ENCODE data around the gene TTC7B.
"Not testable (repeated sequence)": the region's sequence is repeated elsewhere in the genome, so short reads cannot be mapped to it uniquely, and the experiment has no call there.

The TTC7B gene

DNA sequence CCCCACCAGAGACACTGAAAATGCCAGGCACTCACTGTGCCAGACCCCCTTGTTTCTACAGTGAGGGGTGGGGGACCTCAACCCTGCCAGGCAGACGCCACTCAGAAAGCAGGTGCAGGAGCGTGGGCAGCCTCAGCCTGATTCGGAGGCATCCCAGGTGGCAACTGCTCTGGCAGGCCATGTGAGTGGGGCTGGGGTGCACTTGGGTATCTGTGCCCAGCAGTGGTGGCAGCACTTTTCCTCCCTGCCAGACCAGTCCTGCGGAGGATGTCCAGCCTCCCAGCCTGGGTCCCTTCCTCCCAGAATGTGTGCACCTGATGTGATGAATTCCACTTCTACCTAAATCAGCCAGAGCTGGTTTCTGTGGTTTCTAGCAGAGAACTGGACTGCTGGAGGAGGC is 13.4 kb upstream of the TTC7B start:
- Histone ChIP-seq H3K36me3 (ENCODE audit: insufficient read depth, insufficient read length, low read length) (no peaks in the 10 kb centered on the region), H3K9me3 (ENCODE audit: insufficient read depth, low read length) (no peaks in the 10 kb centered on the region), H3K27me3 (ENCODE audit: insufficient read depth, insufficient read length) (peaks cover 18% of the 10 kb centered on the region), H3K9ac (ENCODE audit: insufficient read length, low read depth) (no peak overlapping the region), H3K4me1 (ENCODE audit: insufficient read depth, insufficient read length) (no peaks in the 10 kb centered on the region), H3K4me3 (ENCODE audit: insufficient read length, low read depth) (no peak overlapping the region)
- TF ChIP-seq YY1 (IDR thresholded peaks at IDR 0.05; ENCODE audit: insufficient read depth, insufficient read length) (no peak), ZNF274 (IDR thresholded peaks at IDR 0.05; ENCODE audit: low read depth, low read length) (no peak), SUZ12 (IDR thresholded peaks at IDR 0.05; ENCODE audit: extremely low read depth, insufficient read depth, insufficient read length) (no peak)
- no peak for DNase-seq (ENCODE audit: low read depth, low spot score)

DNA sequence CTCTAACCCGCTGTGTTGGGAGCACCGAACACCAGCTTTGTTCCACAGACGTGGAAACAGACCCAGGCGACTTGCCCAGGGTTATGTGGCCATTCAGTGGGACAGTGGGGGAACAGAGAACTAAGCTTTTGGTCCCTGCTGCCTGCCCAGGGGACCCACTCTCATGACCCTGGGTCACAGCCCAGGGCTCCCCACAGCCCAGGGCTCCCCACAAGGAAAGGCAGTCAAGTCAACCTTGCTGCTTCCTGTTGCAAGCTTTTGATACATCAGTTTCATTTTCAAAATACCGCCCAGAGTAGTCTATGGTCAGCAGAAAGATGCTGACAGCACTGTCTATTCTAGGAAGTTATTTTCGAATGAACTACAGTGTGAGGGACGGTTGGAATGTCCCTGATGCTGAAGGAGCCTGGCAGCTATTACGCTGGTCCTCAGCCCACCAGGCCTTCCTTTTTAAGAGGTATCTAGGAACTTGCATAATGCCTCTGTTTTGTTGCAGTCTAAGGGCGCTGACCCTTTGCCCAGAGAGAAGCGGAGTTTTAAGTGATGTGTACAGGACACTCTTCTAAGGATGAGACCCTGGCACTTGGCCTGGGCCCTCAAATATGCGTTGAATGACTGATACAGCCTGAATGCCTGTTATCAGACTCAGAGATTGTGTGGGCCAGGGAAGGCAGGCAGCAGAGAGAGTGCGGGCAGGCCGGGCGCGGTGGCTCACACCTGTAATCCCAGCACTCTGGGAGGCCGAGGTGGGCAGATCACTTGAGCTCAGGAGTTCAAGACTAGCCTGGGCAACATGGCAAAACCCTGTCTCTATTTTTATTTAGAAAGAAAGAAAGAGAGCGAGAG is 12.6 kb upstream of the TTC7B start:
- Histone ChIP-seq H3K9ac (ENCODE audit: insufficient read length, low read depth) (no peak overlapping the region), H3K36me3 (ENCODE audit: insufficient read depth, insufficient read length, low read length) (no peaks in the 10 kb centered on the region), H3K27me3 (ENCODE audit: insufficient read depth, insufficient read length) (peaks cover 18% of the 10 kb centered on the region), H3K4me1 (ENCODE audit: insufficient read depth, insufficient read length) (no peaks in the 10 kb centered on the region), H3K9me3 (ENCODE audit: insufficient read depth, low read length) (no peaks in the 10 kb centered on the region; the same call in 1 of the 2 replicates), H3K4me3 (ENCODE audit: insufficient read length, low read depth) (no peak overlapping the region)
- no peak for DNase-seq (ENCODE audit: low read depth, low spot score)
- no peak for TF ChIP-seq ZNF274 (IDR thresholded peaks at IDR 0.05; ENCODE audit: low read depth, low read length)
- TF ChIP-seq SUZ12 (IDR thresholded peaks at IDR 0.05; ENCODE audit: extremely low read depth, insufficient read depth, insufficient read length) = no peak
- TF ChIP-seq YY1 (IDR thresholded peaks at IDR 0.05; ENCODE audit: insufficient read depth, insufficient read length) = no peak

DNA sequence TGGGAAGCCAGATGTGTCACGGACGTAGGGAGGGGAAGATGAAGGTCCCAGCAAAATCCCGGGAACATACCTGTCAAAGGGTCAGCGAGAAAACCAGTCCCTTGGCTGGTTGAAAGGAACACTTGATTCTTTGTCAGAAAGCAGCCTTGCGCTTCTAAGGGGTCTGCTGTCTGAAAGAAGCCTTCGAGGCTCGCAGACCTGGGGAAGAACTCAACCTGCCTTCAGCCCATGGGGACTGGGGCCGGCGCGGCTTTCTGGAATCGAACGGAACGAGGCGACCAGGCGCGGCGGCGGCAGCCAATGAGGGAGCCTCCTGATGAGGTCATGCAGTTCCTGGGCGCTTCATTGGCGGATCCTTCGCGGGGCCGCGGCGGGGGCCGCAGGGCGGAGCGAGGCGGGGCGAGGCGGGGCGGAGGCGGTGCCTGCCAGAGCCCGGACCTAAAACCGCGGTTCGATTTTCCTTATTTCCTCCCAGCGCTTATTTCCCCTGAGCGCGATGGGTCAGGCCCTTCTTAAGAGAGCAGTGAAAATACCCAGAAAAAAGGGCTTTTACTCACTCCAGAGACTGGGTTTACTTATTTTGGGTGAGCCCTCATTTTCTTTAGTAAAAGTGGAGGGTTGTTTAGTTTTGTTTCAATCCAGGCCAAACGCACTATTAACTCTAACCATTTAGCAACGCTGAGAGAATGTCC is 11.8 kb upstream of the TTC7B start:
- Histone ChIP-seq H3K4me1 (ENCODE audit: insufficient read depth, insufficient read length) (no peaks in the 10 kb centered on the region), H3K27me3 (ENCODE audit: insufficient read depth, insufficient read length) (peaks cover 18% of the 10 kb centered on the region), H3K36me3 (ENCODE audit: insufficient read depth, insufficient read length, low read length) (no peaks in the 10 kb centered on the region), H3K9me3 (ENCODE audit: insufficient read depth, low read length) (no peaks in the 10 kb centered on the region; the same call in 1 of the 2 replicates), H3K4me3 (ENCODE audit: insufficient read length, low read depth) (peak overlapping the region; percentile 21), H3K9ac (ENCODE audit: insufficient read length, low read depth) (peak overlapping the region; percentile 29)
- peak; percentile 80 for DNase-seq (ENCODE audit: low read depth, low spot score)
- TF ChIP-seq ZNF274 (IDR thresholded peaks at IDR 0.05; ENCODE audit: low read depth, low read length) = no peak
- TF ChIP-seq YY1 (IDR thresholded peaks at IDR 0.05; ENCODE audit: insufficient read depth, insufficient read length) = no peak
- no peak for TF ChIP-seq SUZ12 (IDR thresholded peaks at IDR 0.05; ENCODE audit: extremely low read depth, insufficient read depth, insufficient read length)

DNA sequence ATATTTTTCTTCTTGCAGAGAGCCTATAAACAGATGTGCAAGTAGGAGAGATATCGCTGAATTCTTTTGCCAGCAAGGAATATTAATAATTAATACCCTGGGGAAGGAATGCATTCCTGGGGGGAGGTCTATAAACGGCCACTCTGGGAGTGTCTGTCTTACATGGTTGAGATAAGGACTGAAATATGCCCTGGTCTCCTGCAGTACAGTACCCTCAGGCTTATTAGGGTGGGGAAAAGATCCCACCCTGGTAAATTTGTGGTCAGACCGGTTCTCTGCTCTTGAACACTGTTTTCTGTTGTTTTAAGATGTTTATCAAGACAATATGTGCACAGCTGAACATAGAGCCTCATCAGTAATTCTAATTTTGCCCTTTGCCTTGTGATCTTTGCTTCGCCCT is 7.3 kb upstream of the TTC7B start:
- not testable (repeated sequence) for H3K4me1 ChIP-seq (ENCODE audit: insufficient read depth, insufficient read length); H3K4me3 ChIP-seq (ENCODE audit: insufficient read length, low read depth); H3K9me3 ChIP-seq (ENCODE audit: insufficient read depth, low read length); H3K36me3 ChIP-seq (ENCODE audit: insufficient read depth, insufficient read length, low read length); H3K9ac ChIP-seq (ENCODE audit: insufficient read length, low read depth); DNase-seq (ENCODE audit: low read depth, low spot score); H3K27me3 ChIP-seq (ENCODE audit: insufficient read depth, insufficient read length)

DNA sequence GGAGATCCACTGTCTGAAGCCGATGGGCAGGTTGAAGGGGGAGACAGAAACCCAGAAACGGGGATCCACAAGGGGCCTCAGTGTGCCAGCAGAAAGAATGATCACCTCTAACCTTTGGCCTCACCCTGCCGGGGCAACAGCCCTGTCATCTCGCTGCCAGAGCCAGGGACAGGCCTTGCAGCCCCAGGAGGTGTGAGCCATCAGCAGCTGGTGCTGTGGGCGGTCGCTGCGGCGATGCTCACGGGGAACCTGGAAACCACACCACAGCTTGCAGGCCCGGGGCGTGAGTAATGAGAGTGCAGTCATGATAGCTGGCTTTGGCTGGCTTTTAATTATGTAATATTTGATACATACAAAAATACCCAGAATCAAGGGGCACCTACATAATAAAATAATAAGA is 4.7 kb upstream of the TTC7B start:
- peaks cover 4% of the 10 kb centered on the region; the same call in 1 of the 2 replicates for H3K9me3 ChIP-seq (ENCODE audit: insufficient read depth, low read length)
- H3K4me3 ChIP-seq (ENCODE audit: insufficient read length, low read depth) = no peak overlapping the region
- TF ChIP-seq ZNF274 (IDR thresholded peaks at IDR 0.05; ENCODE audit: low read depth, low read length) (no peak), SUZ12 (IDR thresholded peaks at IDR 0.05; ENCODE audit: extremely low read depth, insufficient read depth, insufficient read length) (no peak), YY1 (IDR thresholded peaks at IDR 0.05; ENCODE audit: insufficient read depth, insufficient read length) (no peak)
- H3K4me1 ChIP-seq (ENCODE audit: insufficient read depth, insufficient read length) = peaks cover 3% of the 10 kb centered on the region
- no peak overlapping the region for H3K9ac ChIP-seq (ENCODE audit: insufficient read length, low read depth)
- H3K36me3 ChIP-seq (ENCODE audit: insufficient read depth, insufficient read length, low read length) = no peaks in the 10 kb centered on the region
- no peak for DNase-seq (ENCODE audit: low read depth, low spot score)
- H3K27me3 ChIP-seq (ENCODE audit: insufficient read depth, insufficient read length) = peaks cover 2% of the 10 kb centered on the region

DNA sequence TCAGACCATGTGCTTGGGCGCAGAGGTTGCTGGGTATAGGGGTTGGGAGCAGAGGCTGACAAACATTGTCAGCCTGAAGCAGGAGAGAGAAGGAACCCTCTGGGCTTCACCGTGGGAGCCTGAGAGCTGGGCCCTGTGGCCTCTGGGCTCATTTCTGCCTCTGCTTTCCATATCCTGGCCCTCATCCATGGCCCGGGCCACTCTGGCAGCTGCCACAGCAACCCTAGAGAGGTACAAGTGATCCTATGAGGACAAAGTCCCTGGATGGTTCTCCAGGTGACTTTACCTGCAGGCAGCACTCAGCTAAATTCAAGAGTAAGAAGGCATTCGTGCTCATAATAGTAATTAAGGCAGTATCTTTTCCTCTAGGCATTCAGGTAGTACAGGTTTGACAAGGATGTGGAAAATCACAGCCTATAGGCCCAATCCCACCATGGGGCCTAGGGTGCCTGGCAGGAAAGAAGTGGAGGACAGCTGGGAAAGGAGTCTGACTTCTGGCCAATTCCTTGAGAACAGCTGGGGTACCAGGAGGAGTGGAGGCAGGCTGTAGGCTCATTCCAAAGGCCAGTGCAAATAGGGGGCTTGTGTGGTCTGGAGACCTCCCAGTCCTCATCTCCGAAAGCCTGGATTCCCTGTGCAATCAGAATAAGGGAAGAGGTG is 3.6 kb upstream of the TTC7B start:
- peaks cover 6% of the 10 kb centered on the region for H3K4me1 ChIP-seq (ENCODE audit: insufficient read depth, insufficient read length)
- DNase-seq (ENCODE audit: low read depth, low spot score) = no peak
- TF ChIP-seq YY1 (IDR thresholded peaks at IDR 0.05; ENCODE audit: insufficient read depth, insufficient read length) (no peak), SUZ12 (IDR thresholded peaks at IDR 0.05; ENCODE audit: extremely low read depth, insufficient read depth, insufficient read length) (no peak), ZNF274 (IDR thresholded peaks at IDR 0.05; ENCODE audit: low read depth, low read length) (no peak)
- peaks cover 11% of the 10 kb centered on the region for H3K27me3 ChIP-seq (ENCODE audit: insufficient read depth, insufficient read length)
- no peaks in the 10 kb centered on the region for H3K36me3 ChIP-seq (ENCODE audit: insufficient read depth, insufficient read length, low read length)
- H3K9ac ChIP-seq (ENCODE audit: insufficient read length, low read depth) = no peak overlapping the region
- H3K9me3 ChIP-seq (ENCODE audit: insufficient read depth, low read length) = peaks cover 4% of the 10 kb centered on the region; the same call in 1 of the 2 replicates
- no peak overlapping the region for H3K4me3 ChIP-seq (ENCODE audit: insufficient read length, low read depth)

DNA sequence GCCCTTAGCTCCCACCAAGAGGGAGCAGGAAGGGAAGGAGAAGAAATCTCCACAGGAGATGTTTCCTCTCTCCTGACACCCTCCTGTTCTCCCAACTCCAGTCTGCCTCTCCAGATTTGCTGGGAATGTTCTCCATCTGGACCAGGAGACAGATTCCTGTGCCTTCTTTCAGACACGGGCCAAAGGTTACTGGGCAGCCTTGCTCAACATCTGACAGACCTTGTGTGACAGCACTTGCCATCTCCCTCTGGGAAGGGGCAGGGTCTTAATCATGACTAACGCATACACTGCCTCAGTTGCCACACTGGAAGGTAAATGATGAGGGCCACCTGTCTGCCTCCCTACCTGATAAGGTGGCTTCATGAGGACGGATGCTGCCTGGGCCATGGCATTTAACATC is 2.5 kb upstream of the TTC7B start:
- peaks cover 18% of the 10 kb centered on the region for H3K27me3 ChIP-seq (ENCODE audit: insufficient read depth, insufficient read length)
- TF ChIP-seq ZNF274 (IDR thresholded peaks at IDR 0.05; ENCODE audit: low read depth, low read length) = no peak
- TF ChIP-seq YY1 (IDR thresholded peaks at IDR 0.05; ENCODE audit: insufficient read depth, insufficient read length) = no peak
- TF ChIP-seq SUZ12 (IDR thresholded peaks at IDR 0.05; ENCODE audit: extremely low read depth, insufficient read depth, insufficient read length) = no peak

More for the DNA sequence above, 2.5 kb upstream of the TTC7B start:
- Histone ChIP-seq H3K36me3 (ENCODE audit: insufficient read depth, insufficient read length, low read length) (no peaks in the 10 kb centered on the region), H3K9me3 (ENCODE audit: insufficient read depth, low read length) (peaks cover 4% of the 10 kb centered on the region; the same call in 1 of the 2 replicates), H3K4me3 (ENCODE audit: insufficient read length, low read depth) (no peak overlapping the region), H3K9ac (ENCODE audit: insufficient read length, low read depth) (no peak overlapping the region), H3K4me1 (ENCODE audit: insufficient read depth, insufficient read length) (peaks cover 6% of the 10 kb centered on the region)
- no peak for DNase-seq (ENCODE audit: low read depth, low spot score)

Data from NT2/D1 (cell line).